Measurements from ENCODE around the gene PRRC2C.
A peak's percentile ranks its signal among the peaks of the same experiment; 100 is the strongest.

Gene PRRC2C

DNA sequence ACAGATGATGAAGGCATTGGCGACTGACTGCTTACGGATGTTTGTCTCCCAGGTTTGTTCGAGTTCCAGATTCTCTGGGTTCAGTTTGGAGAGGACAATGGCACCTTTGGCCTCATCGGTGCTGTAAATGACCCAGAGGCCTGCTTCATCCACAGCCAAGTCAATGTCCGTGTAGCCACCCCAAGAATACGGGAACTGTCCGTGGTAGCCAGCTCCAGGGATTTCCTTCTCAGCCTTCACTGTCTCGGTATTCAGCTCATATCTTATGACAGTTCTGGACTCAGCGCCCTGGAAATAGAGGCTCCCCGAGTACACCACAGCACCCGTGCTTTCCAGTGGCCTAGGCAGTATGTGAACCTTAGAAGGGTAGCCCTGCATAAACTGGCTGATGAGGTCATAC lies 150.8 kb downstream of the PRRC2C start:
- DNase-seq (ENCODE audit: low read depth, low spot score) = peak; percentile 22

DNA sequence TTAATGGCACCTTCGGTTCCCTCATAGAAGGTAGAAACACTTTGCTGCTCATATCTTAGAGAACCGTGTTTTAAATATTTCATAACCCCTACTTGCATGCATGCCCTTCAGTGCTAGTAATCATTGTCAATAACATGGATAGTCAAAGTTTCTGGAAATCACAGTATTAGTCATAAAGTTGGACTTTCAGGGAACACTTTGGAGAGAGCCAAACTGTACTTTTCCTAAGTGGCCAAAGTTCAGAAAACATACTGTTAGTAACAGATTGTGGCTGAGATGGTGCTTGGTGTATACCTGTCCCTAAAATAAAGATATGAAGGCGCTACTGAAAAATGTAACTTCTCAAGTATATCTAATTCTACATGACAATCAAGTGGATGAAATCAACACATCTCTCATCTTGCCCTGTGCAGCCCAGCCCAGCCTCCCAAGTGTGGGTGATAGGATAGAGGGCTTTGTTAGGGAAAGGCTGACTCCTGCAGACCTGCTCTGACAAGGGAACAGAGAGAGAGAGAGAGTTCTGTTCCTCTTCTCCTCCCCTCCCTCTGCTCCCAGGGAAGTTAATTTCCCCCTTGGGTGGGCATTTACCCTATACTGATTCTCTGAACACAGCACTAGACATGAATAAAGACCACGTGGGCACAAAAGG lies 152.7 kb downstream of the PRRC2C start:
- DNase-seq (ENCODE audit: low read depth, low spot score) = no peak

DNA sequence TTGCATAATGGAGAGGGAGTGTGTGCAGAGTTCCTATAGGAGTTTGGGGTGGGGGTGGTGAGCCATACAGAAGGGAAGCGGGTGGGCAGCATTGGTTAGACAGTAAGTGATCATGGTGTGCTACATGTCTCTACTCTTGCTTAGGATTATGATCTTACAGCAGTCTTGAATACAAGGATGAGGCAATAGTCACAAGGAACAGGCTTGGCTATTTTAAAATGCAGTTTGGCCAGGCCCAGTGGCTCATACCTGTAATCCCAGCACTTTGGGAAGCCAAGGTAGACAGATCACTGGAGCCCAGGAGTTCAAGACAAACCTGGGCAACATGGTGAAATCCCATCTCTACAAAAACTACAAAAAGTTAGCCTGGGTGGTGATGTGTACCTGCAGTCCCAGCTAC lies 154.9 kb downstream of the PRRC2C start:
- no peak for DNase-seq (ENCODE audit: low read depth, low spot score)

DNA sequence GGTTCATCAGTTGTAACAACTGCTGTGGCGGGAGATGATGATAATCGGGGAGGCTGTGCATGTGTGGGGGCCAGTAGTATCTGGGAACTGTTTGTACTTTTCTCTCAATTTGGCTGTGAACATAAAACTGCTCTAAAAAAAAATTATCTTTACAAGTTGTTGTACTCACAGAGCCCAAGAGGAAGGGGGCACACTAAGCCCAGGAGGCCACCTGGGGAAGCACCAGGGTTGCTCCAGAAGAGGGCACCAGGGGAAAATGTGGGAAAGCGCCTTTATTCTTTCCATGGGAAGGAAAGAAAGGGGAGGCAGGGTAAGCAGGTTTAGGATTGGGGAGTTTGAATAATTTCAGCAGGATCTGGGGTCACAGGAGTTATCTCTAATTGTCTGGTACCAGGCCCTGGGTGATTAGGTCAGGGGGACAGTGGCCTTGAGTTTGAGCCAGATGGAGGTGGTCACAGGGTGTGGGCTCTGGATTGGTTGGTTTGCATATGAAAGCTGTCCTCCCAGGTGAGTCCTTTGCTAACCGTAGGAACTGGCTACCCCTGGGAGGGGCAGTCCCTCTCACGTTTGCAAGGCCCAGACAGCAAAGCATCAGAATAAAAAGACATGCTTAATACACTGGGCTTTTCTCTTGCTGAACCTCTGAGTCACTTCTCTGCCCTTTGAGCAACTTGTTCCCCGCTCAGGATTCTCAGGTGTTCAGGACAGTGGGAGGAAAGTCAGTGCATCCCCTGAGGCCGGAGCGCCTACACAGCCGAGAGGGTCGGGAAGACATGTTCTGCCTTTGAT lies 155.9 kb downstream of the PRRC2C start:
- no peak for DNase-seq (ENCODE audit: low read depth, low spot score)

DNA sequence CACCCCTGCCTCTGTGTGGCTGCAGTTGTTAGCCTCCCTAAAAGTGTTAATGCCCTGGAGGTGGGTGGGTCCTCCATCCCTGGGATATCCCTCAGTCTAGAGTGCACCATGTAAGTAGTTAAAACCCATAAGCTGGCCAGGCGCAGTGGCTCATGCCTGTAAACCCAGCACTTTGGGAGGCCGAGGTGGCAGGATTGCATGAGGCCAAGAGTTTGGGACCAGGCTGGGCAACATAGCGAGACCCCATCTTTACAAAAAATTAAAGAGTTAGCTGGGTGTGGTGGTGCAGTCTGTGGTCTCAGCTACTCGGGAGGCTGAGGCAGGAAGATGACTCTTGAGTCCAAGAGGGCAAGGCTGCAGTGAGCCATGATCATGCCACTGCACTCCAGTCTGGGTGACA lies 156.9 kb downstream of the PRRC2C start:
- no peak for DNase-seq (ENCODE audit: low read depth, low spot score)
